ENCODE measurements around the gene RNF157.

DNA sequence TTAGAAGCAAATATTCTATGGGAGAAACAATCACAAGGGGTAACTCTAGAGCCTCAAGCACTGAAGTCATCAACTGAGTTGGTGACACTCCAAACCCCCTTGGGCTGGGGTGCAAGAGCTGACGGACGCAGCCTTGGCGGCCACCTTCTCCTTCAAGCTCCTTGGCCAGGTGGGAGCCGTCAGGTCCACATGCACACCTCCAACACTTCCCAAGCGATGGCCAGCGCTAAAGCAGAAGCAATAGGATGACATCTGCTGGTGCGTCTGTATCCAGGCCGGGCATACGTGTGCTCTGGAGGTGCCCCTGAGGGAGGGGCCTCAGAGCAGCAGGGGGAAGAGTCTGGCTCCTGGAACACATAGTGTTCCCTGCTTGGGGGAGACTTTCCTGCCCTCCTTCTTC lies 87.1 kb downstream of the RNF157 start:
- no peak for TF ChIP-seq EZH2 (optimal IDR thresholded peaks at IDR 0.05; ENCODE audit: low read depth, low read length)
- TF ChIP-seq, protein P1, sequence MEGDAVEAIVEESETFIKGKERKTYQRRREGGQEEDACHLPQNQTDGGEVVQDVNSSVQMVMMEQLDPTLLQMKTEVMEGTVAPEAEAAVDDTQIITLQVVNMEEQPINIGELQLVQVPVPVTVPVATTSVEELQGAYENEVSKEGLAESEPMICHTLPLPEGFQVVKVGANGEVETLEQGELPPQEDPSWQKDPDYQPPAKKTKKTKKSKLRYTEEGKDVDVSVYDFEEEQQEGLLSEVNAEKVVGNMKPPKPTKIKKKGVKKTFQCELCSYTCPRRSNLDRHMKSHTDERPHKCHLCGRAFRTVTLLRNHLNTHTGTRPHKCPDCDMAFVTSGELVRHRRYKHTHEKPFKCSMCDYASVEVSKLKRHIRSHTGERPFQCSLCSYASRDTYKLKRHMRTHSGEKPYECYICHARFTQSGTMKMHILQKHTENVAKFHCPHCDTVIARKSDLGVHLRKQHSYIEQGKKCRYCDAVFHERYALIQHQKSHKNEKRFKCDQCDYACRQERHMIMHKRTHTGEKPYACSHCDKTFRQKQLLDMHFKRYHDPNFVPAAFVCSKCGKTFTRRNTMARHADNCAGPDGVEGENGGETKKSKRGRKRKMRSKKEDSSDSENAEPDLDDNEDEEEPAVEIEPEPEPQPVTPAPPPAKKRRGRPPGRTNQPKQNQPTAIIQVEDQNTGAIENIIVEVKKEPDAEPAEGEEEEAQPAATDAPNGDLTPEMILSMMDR (IDR thresholded peaks at IDR 0.05; ENCODE audit: low read length) = no peak
- TF ChIP-seq EZH2phosphoT487 (IDR thresholded peaks at IDR 0.05; ENCODE audit: low read length) = no peak

All from MM.1S (cell line).